ENCODE measurements around the gene CLEC11A. TPM values are rescaled to one million over a fixed set of nuclear protein-coding genes. Genes with fewer than 3 reads are reported as not detected.

The CLEC11A gene
- total and polyA plus RNA-seq, 10 of the 15 experiments (the other 5 are each of a cell fraction or from before 2014, with no cell fraction given): not detected

DNA sequence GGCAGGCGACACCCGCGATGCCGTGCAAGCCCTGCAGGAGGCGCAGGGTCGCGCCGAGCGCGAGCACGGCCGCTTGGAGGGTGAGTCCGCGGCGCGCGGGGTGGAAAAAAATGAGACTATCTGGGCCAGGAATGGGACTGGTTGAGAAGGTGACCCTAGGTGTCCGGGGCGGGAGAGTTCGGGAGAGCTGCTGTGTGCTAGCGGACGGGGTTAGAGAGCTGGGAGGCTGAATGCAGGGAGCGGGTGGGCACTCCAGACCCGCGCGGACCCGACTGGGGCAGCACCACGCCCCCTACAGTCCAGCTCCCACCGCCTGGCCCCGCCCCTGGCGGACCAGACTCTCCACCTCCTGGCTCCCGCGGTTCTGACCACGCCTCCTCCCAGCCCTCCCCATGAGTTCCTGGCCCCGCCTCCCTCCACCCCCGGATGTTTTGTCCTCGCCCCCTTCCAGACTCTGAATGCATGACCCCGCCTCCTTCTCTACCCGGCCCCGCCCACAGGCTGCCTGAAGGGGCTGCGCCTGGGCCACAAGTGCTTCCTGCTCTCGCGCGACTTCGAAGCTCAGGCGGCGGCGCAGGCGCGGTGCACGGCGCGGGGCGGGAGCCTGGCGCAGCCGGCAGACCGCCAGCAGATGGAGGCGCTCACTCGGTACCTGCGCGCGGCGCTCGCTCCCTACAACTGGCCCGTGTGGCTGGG is 1.5 kb downstream of the CLEC11A start:
- no TSS peak for BruUV-seq (replicated peaks)
- in situ Hi-C loops (cut with MboI) (no loop called here), intact Hi-C loops (cut with micrococcal nuclease; ENCODE audit: unreplicated experiment) (no loop called here)
- 6% methylated on average over 50 of the region's 65 CpGs for WGBS (ENCODE audit: insufficient coverage, insufficient replicate concordance, low lambda C conversion rate, missing lambda C conversion rate)
- no peak overlapping the region for H3K27ac ChIP-seq (ENCODE audit: control insufficient read depth, insufficient read depth)
- no peak for FAIRE-seq
- ChIA-PET RAD21 (ENCODE audit: unreplicated experiment) (interaction anchor here (0.7 kb wide), 1 partner anchor 197 kb away, joined by 7 read pairs; no protein-coding TSS in a partner anchor), SMC1A (ENCODE audit: uncharacterized antibody, unreplicated experiment) (interaction anchor here (0.7 to 1.2 kb wide), 3 partner anchors 42 to 197 kb away, joined by 3 read pairs; no protein-coding TSS in a partner anchor), POLR2A (interaction anchor here (0.7 kb wide), 1 partner anchor 363 kb away, joined by 3 read pairs; no protein-coding TSS in a partner anchor), CTCF (interaction anchor here (0.6 to 1.6 kb wide), 6 partner anchors 13 to 220 kb away, joined by 3 to 5 read pairs (median 3); no protein-coding TSS in a partner anchor)
- H3K9me3 ChIP-seq (replicated peaks; ENCODE audit: control insufficient read depth, insufficient read depth, low read length): peaks cover 1% of the 10 kb centered on the region; the same call in 2 of the 3 replicates
- no peaks in the 10 kb centered on the region for H3K4me1 ChIP-seq (ENCODE audit: control insufficient read depth, insufficient read depth, low read length)
- no peak overlapping the region for H3K9ac ChIP-seq (ENCODE audit: control insufficient read depth, insufficient read depth, low read length)
- peaks cover 5% of the 10 kb centered on the region in 2 experiments; a peak in 3 of 4 replicates for H3K27me3 ChIP-seq (replicated peaks in 1 of 2; ENCODE audit: control insufficient read depth in 2 of 2, insufficient read depth in 2 of 2, low read length in 1 of 2)
- TF ChIP-seq RCOR1 (conservative IDR thresholded peaks at IDR 0.05; ENCODE audit: low read depth, low read length) (0 out of 2 replicates have a peak, but pooled peaks have one; percentile 71), HDGF (IDR thresholded peaks at IDR 0.05) (peak; percentile 81), POLR2A (IDR thresholded peaks at IDR 0.05; ENCODE audit: low read depth, low read length) (peak; percentile 79), SIX5 (IDR thresholded peaks at IDR 0.05; ENCODE audit: low read depth, low read length, severe bottlenecking) (no peak), POLR2AphosphoS5 (IDR thresholded peaks at IDR 0.05; ENCODE audit: low read length) (peak; percentile 51; the same call in 1 of the 2 replicates), LARP7 (IDR thresholded peaks at IDR 0.05) (0 out of 2 replicates have a peak, but pooled peaks have one; percentile 33), EP300 (IDR thresholded peaks at IDR 0.05; ENCODE audit: borderline replicate concordance in 1 of 2, control insufficient read depth in 1 of 2, low read depth in 2 of 2, low read length in 2 of 2) (no peak), IKZF1 (conservative IDR thresholded peaks at IDR 0.05) (0 out of 2 replicates have a peak, but pooled peaks have one; percentile 16), MTA2 (IDR thresholded peaks at IDR 0.05; ENCODE audit: low read depth) (no peak), BRCA1 (IDR thresholded peaks at IDR 0.05; ENCODE audit: low read depth, low read length) (peak; percentile 70), SMC3 (IDR thresholded peaks at IDR 0.05; ENCODE audit: borderline replicate concordance, low read length) (peak; percentile 16; the same call in 1 of the 2 replicates), NRF1 (conservative IDR thresholded peaks at IDR 0.05; ENCODE audit: low read depth, low read length) (peak; percentile 59), CHD2 (IDR thresholded peaks at IDR 0.05; ENCODE audit: borderline replicate concordance, low read depth, low read length) (peak; percentile 97)
- TF ChIP-seq, protein P1, sequence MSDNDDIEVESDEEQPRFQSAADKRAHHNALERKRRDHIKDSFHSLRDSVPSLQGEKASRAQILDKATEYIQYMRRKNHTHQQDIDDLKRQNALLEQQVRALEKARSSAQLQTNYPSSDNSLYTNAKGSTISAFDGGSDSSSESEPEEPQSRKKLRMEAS (IDR thresholded peaks at IDR 0.05; ENCODE audit: low read depth, low read length): peak; percentile 41; the same call in 1 of the 2 replicates
- TF ChIP-seq, protein P2, sequence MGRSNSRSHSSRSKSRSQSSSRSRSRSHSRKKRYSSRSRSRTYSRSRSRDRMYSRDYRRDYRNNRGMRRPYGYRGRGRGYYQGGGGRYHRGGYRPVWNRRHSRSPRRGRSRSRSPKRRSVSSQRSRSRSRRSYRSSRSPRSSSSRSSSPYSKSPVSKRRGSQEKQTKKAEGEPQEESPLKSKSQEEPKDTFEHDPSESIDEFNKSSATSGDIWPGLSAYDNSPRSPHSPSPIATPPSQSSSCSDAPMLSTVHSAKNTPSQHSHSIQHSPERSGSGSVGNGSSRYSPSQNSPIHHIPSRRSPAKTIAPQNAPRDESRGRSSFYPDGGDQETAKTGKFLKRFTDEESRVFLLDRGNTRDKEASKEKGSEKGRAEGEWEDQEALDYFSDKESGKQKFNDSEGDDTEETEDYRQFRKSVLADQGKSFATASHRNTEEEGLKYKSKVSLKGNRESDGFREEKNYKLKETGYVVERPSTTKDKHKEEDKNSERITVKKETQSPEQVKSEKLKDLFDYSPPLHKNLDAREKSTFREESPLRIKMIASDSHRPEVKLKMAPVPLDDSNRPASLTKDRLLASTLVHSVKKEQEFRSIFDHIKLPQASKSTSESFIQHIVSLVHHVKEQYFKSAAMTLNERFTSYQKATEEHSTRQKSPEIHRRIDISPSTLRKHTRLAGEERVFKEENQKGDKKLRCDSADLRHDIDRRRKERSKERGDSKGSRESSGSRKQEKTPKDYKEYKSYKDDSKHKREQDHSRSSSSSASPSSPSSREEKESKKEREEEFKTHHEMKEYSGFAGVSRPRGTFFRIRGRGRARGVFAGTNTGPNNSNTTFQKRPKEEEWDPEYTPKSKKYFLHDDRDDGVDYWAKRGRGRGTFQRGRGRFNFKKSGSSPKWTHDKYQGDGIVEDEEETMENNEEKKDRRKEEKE (IDR thresholded peaks at IDR 0.05): no peak
- TF ChIP-seq, protein P3, sequence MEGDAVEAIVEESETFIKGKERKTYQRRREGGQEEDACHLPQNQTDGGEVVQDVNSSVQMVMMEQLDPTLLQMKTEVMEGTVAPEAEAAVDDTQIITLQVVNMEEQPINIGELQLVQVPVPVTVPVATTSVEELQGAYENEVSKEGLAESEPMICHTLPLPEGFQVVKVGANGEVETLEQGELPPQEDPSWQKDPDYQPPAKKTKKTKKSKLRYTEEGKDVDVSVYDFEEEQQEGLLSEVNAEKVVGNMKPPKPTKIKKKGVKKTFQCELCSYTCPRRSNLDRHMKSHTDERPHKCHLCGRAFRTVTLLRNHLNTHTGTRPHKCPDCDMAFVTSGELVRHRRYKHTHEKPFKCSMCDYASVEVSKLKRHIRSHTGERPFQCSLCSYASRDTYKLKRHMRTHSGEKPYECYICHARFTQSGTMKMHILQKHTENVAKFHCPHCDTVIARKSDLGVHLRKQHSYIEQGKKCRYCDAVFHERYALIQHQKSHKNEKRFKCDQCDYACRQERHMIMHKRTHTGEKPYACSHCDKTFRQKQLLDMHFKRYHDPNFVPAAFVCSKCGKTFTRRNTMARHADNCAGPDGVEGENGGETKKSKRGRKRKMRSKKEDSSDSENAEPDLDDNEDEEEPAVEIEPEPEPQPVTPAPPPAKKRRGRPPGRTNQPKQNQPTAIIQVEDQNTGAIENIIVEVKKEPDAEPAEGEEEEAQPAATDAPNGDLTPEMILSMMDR (IDR thresholded peaks at IDR 0.05 in 2 of 3, conservative IDR thresholded peaks at IDR 0.05 in 1 of 3; ENCODE audit: control insufficient read depth in 2 of 3, extremely low read depth in 1 of 3, insufficient read depth in 1 of 3, low read depth in 3 of 3, low read length in 3 of 3): peak; percentile 26 to 39 (median 29); a peak in 4 of 6 replicates
- TF ChIP-seq, protein P4, sequence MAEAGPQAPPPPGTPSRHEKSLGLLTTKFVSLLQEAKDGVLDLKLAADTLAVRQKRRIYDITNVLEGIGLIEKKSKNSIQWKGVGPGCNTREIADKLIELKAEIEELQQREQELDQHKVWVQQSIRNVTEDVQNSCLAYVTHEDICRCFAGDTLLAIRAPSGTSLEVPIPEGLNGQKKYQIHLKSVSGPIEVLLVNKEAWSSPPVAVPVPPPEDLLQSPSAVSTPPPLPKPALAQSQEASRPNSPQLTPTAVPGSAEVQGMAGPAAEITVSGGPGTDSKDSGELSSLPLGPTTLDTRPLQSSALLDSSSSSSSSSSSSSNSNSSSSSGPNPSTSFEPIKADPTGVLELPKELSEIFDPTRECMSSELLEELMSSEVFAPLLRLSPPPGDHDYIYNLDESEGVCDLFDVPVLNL (IDR thresholded peaks at IDR 0.05; ENCODE audit: low read depth, low read length): 0 out of 2 replicates have a peak, but pooled peaks have one; percentile 52
- peak; percentile 96 for ATAC-seq
- H3K36me3 ChIP-seq (ENCODE audit: control insufficient read depth in 2 of 2, insufficient read depth in 2 of 2, low read length in 1 of 2): no peaks in the 10 kb centered on the region
- DNase-seq (ENCODE audit: low read depth, low spot score): peak; percentile 55
- H3K4me2 ChIP-seq (ENCODE audit: control insufficient read depth, insufficient read depth): peak overlapping the region; percentile 64; the same call in 1 of the 2 replicates
- no peaks in the 10 kb centered on the region for H4K20me1 ChIP-seq (ENCODE audit: control insufficient read depth, insufficient read depth)
- no peaks in the 10 kb centered on the region for H3K79me2 ChIP-seq (ENCODE audit: control insufficient read depth, insufficient read depth, low read length)
- H3K4me3 ChIP-seq: no peak overlapping the region
- peak overlapping the region; percentile 34 for H2AFZ ChIP-seq (ENCODE audit: control insufficient read depth, low read depth, low read length)
